ENCODE results near the gene PHACTR3.

Gene PHACTR3

GRCh38 chr20:59858425-59858824, 254.1 kb downstream of the PHACTR3 start:
- H3K27me3 ChIP-seq (ENCODE audit: insufficient read depth, low read length): no peaks in the 10 kb centered on the region

DNA sequence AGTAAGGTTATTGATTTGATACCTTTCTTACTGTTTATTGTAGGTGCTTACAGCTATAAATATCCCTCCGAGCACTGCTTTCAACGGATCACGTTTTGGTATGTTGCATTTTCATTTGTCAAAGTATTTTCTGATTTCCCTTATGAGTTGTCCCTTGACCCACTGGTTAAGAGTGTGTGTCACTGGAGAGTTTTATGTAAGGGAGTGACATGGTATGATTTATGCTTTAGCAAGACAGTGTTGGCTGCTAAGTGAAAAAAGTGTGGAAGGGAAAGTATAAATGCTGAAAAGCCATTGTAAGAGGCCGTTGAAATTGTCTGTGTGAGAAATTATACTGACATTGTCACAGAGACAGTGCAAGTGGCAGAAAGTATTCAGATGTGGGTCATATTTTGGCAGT, 257.1 kb downstream of the PHACTR3 start:
- no CpG with 5 or more reads among the region's 4 CpGs for WGBS (ENCODE audit: extremely low coverage, insufficient coverage, insufficient read length)

More at GRCh38 chr20:59858425-59858824, 254.1 kb downstream of the PHACTR3 start:
- H3K36me3 ChIP-seq (ENCODE audit: control insufficient read depth in 1 of 2, insufficient read depth in 2 of 2, low read length in 2 of 2): no peaks in the 10 kb centered on the region
- H4K91ac ChIP-seq (ENCODE audit: low read depth, low read length): no peak overlapping the region
- H3K18ac ChIP-seq (ENCODE audit: low read length): no peak overlapping the region
- no peak overlapping the region for H4K12ac ChIP-seq (ENCODE audit: low read depth, low read length)
- DNase-seq: no peak
- H3K14ac ChIP-seq (ENCODE audit: low read length): no peak overlapping the region
- H3K23ac ChIP-seq (ENCODE audit: low read length): no peak overlapping the region
- H2BK12ac ChIP-seq (ENCODE audit: low read length): no peak overlapping the region
- peaks cover 5% of the 10 kb centered on the region for H3K9me3 ChIP-seq (ENCODE audit: insufficient read depth, low read depth, low read length)
- H3K79me1 ChIP-seq (ENCODE audit: low read length): no peaks in the 10 kb centered on the region
- H3K4me3 ChIP-seq (ENCODE audit: low read depth, low read length): no peak overlapping the region
- H2AFZ ChIP-seq (ENCODE audit: insufficient read depth, low read length, poor library complexity): no peak overlapping the region
- no peak overlapping the region for H2BK120ac ChIP-seq (ENCODE audit: insufficient read depth, low read length, poor library complexity)
- H3K4me2 ChIP-seq (ENCODE audit: low read length): no peak overlapping the region
- H4K8ac ChIP-seq (ENCODE audit: low read depth, low read length): no peak overlapping the region
- no peak overlapping the region for H3K27ac ChIP-seq (ENCODE audit: low read depth, low read length)
- no peak overlapping the region for H3K4ac ChIP-seq (ENCODE audit: low read depth, low read length)
- H3K4me1 ChIP-seq (ENCODE audit: control insufficient read depth in 1 of 2, insufficient read depth in 2 of 2, low read length in 2 of 2): no peaks in the 10 kb centered on the region
- H3K9ac ChIP-seq (ENCODE audit: low read length): no peak overlapping the region
- no peak overlapping the region for H2AK5ac ChIP-seq (ENCODE audit: low read length)
- no peaks in the 10 kb centered on the region for H3K79me2 ChIP-seq (ENCODE audit: control insufficient read depth, insufficient read depth, low read length, poor library complexity)
- H2BK5ac ChIP-seq (ENCODE audit: low read depth, low read length, poor library complexity): no peak overlapping the region
- no CpG with 5 or more reads among the region's 5 CpGs for WGBS (ENCODE audit: extremely low coverage, insufficient coverage, insufficient read length)

GRCh38 chr20:59863058-59863457, 258.7 kb downstream of the PHACTR3 start:
- Histone ChIP-seq H3K9ac (ENCODE audit: low read length) (no peak overlapping the region), H2BK120ac (ENCODE audit: insufficient read depth, low read length, poor library complexity) (no peak overlapping the region), H3K23ac (ENCODE audit: low read length) (no peak overlapping the region), H3K14ac (ENCODE audit: low read length) (no peak overlapping the region), H2BK5ac (ENCODE audit: low read depth, low read length, poor library complexity) (no peak overlapping the region), H3K4me3 (ENCODE audit: low read depth, low read length) (no peak overlapping the region), H3K4me2 (ENCODE audit: low read length) (no peak overlapping the region), H3K79me1 (ENCODE audit: low read length) (no peaks in the 10 kb centered on the region), H3K9me3 (ENCODE audit: insufficient read depth, low read depth, low read length) (peaks cover 2% of the 10 kb centered on the region), H2AK5ac (ENCODE audit: low read length) (no peak overlapping the region), H2AFZ (ENCODE audit: insufficient read depth, low read length, poor library complexity) (no peak overlapping the region), H3K27me3 (ENCODE audit: insufficient read depth, low read length) (no peaks in the 10 kb centered on the region), H3K79me2 (ENCODE audit: control insufficient read depth, insufficient read depth, low read length, poor library complexity) (no peaks in the 10 kb centered on the region), H3K4ac (ENCODE audit: low read depth, low read length) (no peak overlapping the region), H4K8ac (ENCODE audit: low read depth, low read length) (no peak overlapping the region), H3K27ac (ENCODE audit: low read depth, low read length) (no peak overlapping the region), H2BK12ac (ENCODE audit: low read length) (no peak overlapping the region), H3K4me1 (ENCODE audit: control insufficient read depth in 1 of 2, insufficient read depth in 2 of 2, low read length in 2 of 2) (no peaks in the 10 kb centered on the region), H4K91ac (ENCODE audit: low read depth, low read length) (no peak overlapping the region), H3K18ac (ENCODE audit: low read length) (no peak overlapping the region), H4K12ac (ENCODE audit: low read depth, low read length) (no peak overlapping the region), H3K36me3 (ENCODE audit: control insufficient read depth in 1 of 2, insufficient read depth in 2 of 2, low read length in 2 of 2) (no peaks in the 10 kb centered on the region)
- DNase-seq: no peak
- WGBS (ENCODE audit: extremely low coverage, insufficient coverage, insufficient read length): no CpG with 5 or more reads among the region's 3 CpGs

More for the DNA sequence above, 257.1 kb downstream of the PHACTR3 start:
- Histone ChIP-seq H3K27me3 (ENCODE audit: insufficient read depth, low read length) (no peaks in the 10 kb centered on the region), H2AK5ac (ENCODE audit: low read length) (no peak overlapping the region), H3K23ac (ENCODE audit: low read length) (no peak overlapping the region), H4K12ac (ENCODE audit: low read depth, low read length) (no peak overlapping the region), H3K79me2 (ENCODE audit: control insufficient read depth, insufficient read depth, low read length, poor library complexity) (no peaks in the 10 kb centered on the region), H3K4me2 (ENCODE audit: low read length) (no peak overlapping the region), H2BK5ac (ENCODE audit: low read depth, low read length, poor library complexity) (no peak overlapping the region), H3K4me3 (ENCODE audit: low read depth, low read length) (no peak overlapping the region), H3K36me3 (ENCODE audit: control insufficient read depth in 1 of 2, insufficient read depth in 2 of 2, low read length in 2 of 2) (no peaks in the 10 kb centered on the region), H3K4ac (ENCODE audit: low read depth, low read length) (no peak overlapping the region), H4K91ac (ENCODE audit: low read depth, low read length) (no peak overlapping the region), H3K18ac (ENCODE audit: low read length) (no peak overlapping the region), H4K8ac (ENCODE audit: low read depth, low read length) (no peak overlapping the region), H3K9ac (ENCODE audit: low read length) (no peak overlapping the region), H3K79me1 (ENCODE audit: low read length) (no peaks in the 10 kb centered on the region), H2BK120ac (ENCODE audit: insufficient read depth, low read length, poor library complexity) (no peak overlapping the region), H3K14ac (ENCODE audit: low read length) (no peak overlapping the region), H2AFZ (ENCODE audit: insufficient read depth, low read length, poor library complexity) (no peak overlapping the region), H3K4me1 (ENCODE audit: control insufficient read depth in 1 of 2, insufficient read depth in 2 of 2, low read length in 2 of 2) (no peaks in the 10 kb centered on the region), H3K9me3 (ENCODE audit: insufficient read depth, low read depth, low read length) (peaks cover 5% of the 10 kb centered on the region), H3K27ac (ENCODE audit: low read depth, low read length) (no peak overlapping the region), H2BK12ac (ENCODE audit: low read length) (no peak overlapping the region)
- no peak for DNase-seq

- no peaks in the 10 kb centered on the region for H3K79me2 ChIP-seq (ENCODE audit: control insufficient read depth, insufficient read depth, low read length, poor library complexity)
- H3K9ac ChIP-seq (ENCODE audit: low read length): no peak overlapping the region
- whole genome bisulfite sequencing (ENCODE audit: extremely low coverage, insufficient coverage, insufficient read length): no CpG with 5 or more reads among the region's 1 CpG
- no peak overlapping the region for H3K4ac ChIP-seq (ENCODE audit: low read depth, low read length)
- no peak overlapping the region for H2BK5ac ChIP-seq (ENCODE audit: low read depth, low read length, poor library complexity)
- H4K12ac ChIP-seq (ENCODE audit: low read depth, low read length): no peak overlapping the region
- H3K27ac ChIP-seq (ENCODE audit: low read depth, low read length): no peak overlapping the region
- no peak overlapping the region for H4K91ac ChIP-seq (ENCODE audit: low read depth, low read length)
- H3K18ac ChIP-seq (ENCODE audit: low read length): no peak overlapping the region
- H2BK12ac ChIP-seq (ENCODE audit: low read length): no peak overlapping the region
- H4K8ac ChIP-seq (ENCODE audit: low read depth, low read length): no peak overlapping the region
- H3K36me3 ChIP-seq (ENCODE audit: control insufficient read depth in 1 of 2, insufficient read depth in 2 of 2, low read length in 2 of 2): no peaks in the 10 kb centered on the region
- no peak overlapping the region for H3K4me2 ChIP-seq (ENCODE audit: low read length)
- H3K4me3 ChIP-seq (ENCODE audit: low read depth, low read length): no peak overlapping the region
- H3K79me1 ChIP-seq (ENCODE audit: low read length): no peaks in the 10 kb centered on the region
- no peak overlapping the region for H2AK5ac ChIP-seq (ENCODE audit: low read length)
- no peak overlapping the region for H2AFZ ChIP-seq (ENCODE audit: insufficient read depth, low read length, poor library complexity)
- no peaks in the 10 kb centered on the region for H3K9me3 ChIP-seq (ENCODE audit: insufficient read depth, low read depth, low read length)
- no peaks in the 10 kb centered on the region for H3K4me1 ChIP-seq (ENCODE audit: control insufficient read depth in 1 of 2, insufficient read depth in 2 of 2, low read length in 2 of 2)
- H3K23ac ChIP-seq (ENCODE audit: low read length): no peak overlapping the region
- no peaks in the 10 kb centered on the region for H3K27me3 ChIP-seq (ENCODE audit: insufficient read depth, low read length)
- DNase-seq: no peak
- no peak overlapping the region for H2BK120ac ChIP-seq (ENCODE audit: insufficient read depth, low read length, poor library complexity)
- H3K14ac ChIP-seq (ENCODE audit: low read length): no peak overlapping the region
These were observed 260.4 kb downstream of the PHACTR3 start for GRCh38 chr20:59864726-59865125.
